ENCODE measurements around the gene RALGDS. TPM values are rescaled to one million over a fixed set of nuclear protein-coding genes. Genes with fewer than 3 reads are reported as not detected.

Gene RALGDS
- total RNA-seq, 3 donors from 2014 or later, result 38.3 to 59.4 (median 44.2) TPM

GRCh38 chr9:133051966-133052539, 69.0 kb downstream of the RALGDS start:
- Histone ChIP-seq H3K4me1 (ENCODE audit: low read depth) (peaks cover 12% of the 10 kb centered on the region), H3K36me3 (ENCODE audit: low read depth) (peaks cover 21% of the 10 kb centered on the region), H3K9me3 (no peaks in the 10 kb centered on the region), H3K4me3 (no peak overlapping the region)
- DNase-seq (no peak), ATAC-seq (no peak)
- TF ChIP-seq CTCF (IDR thresholded peaks at IDR 0.05), result no peak
- intact Hi-C loops (cut with DNase I, micrococcal nuclease), result no loop called here

GRCh38 chr9:133051281-133051900, 69.6 kb downstream of the RALGDS start:
- peaks cover 22% of the 10 kb centered on the region for H3K36me3 ChIP-seq (ENCODE audit: low read depth)
- H3K4me3 ChIP-seq, result no peak overlapping the region
- DNase-seq, result no peak
- intact Hi-C loops (cut with DNase I, micrococcal nuclease), result no loop called here
- TF ChIP-seq CTCF (IDR thresholded peaks at IDR 0.05), result no peak
- H3K4me1 ChIP-seq (ENCODE audit: low read depth), result peaks cover 12% of the 10 kb centered on the region
- no peaks in the 10 kb centered on the region for H3K9me3 ChIP-seq
- ATAC-seq, result no peak

- no peaks in the 10 kb centered on the region for H3K9me3 ChIP-seq
- H3K4me3 ChIP-seq, result no peak overlapping the region
- DNase-seq, result peak; percentile 74 to 81 (median 80)
- intact Hi-C loops (cut with DNase I, micrococcal nuclease), result no loop called here
- H3K36me3 ChIP-seq (ENCODE audit: low read depth), result peaks cover 22% of the 10 kb centered on the region
- peaks cover 12% of the 10 kb centered on the region for H3K4me1 ChIP-seq (ENCODE audit: low read depth)
- no peak for TF ChIP-seq CTCF (IDR thresholded peaks at IDR 0.05)
- peak; percentile 98 for ATAC-seq
Measured at GRCh38 chr9:133050781-133051180, 70.3 kb downstream of the RALGDS start.

GRCh38 chr9:133050142-133050541, 70.9 kb downstream of the RALGDS start:
- no peak for DNase-seq
- H3K36me3 ChIP-seq (ENCODE audit: low read depth), result peaks cover 22% of the 10 kb centered on the region
- no peak overlapping the region for H3K4me3 ChIP-seq
- H3K9me3 ChIP-seq, result no peaks in the 10 kb centered on the region
- intact Hi-C loops (cut with DNase I, micrococcal nuclease), result no loop called here
- no peak for ATAC-seq
- H3K4me1 ChIP-seq (ENCODE audit: low read depth), result peaks cover 12% of the 10 kb centered on the region
- TF ChIP-seq CTCF (IDR thresholded peaks at IDR 0.05), result no peak

GRCh38 chr9:133049043-133049442, 72.0 kb downstream of the RALGDS start:
- no peaks in the 10 kb centered on the region for H3K9me3 ChIP-seq
- ATAC-seq, result no peak

More at GRCh38 chr9:133049043-133049442, 72.0 kb downstream of the RALGDS start:
- intact Hi-C loops (cut with DNase I, micrococcal nuclease), result no loop called here
- DNase-seq, result no peak
- Histone ChIP-seq H3K4me1 (ENCODE audit: low read depth) (peaks cover 12% of the 10 kb centered on the region), H3K36me3 (ENCODE audit: low read depth) (peaks cover 14% of the 10 kb centered on the region), H3K4me3 (no peak overlapping the region)
- no peak for TF ChIP-seq CTCF (IDR thresholded peaks at IDR 0.05)
